ENCODE measurements around the gene ZNF580. TPM values are rescaled to one million over a fixed set of nuclear protein-coding genes. Genes with fewer than 3 reads are reported as not detected.
A peak's percentile ranks its signal among the peaks of the same experiment; 100 is the strongest.

The ZNF580 gene
- total and polyA plus RNA-seq, 10 of the 15 experiments (the other 5 are each of a cell fraction or from before 2014, with no cell fraction given): 2.3 to 31.8 (median 10.0) TPM

- TF ChIP-seq HSF1 (IDR thresholded peaks at IDR 0.05; ENCODE audit: low read depth, low read length) (no peak), PML (IDR thresholded peaks at IDR 0.05; ENCODE audit: low read length) (peak; percentile 80), ASH2L (IDR thresholded peaks at IDR 0.05; ENCODE audit: borderline replicate concordance, low read depth) (no peak), NFXL1 (IDR thresholded peaks at IDR 0.05; ENCODE audit: borderline replicate concordance) (no peak), SPI1 (IDR thresholded peaks at IDR 0.05; ENCODE audit: borderline replicate concordance, insufficient read depth, low read depth, low read length) (peak; percentile 36; the same call in 1 of the 2 replicates), LARP7 (IDR thresholded peaks at IDR 0.05) (no peak), RAD51 (IDR thresholded peaks at IDR 0.05) (0 out of 2 replicates have a peak, but pooled peaks have one; percentile 36), SREBF1 (IDR thresholded peaks at IDR 0.05; ENCODE audit: low read length) (no peak), CBFB (IDR thresholded peaks at IDR 0.05; ENCODE audit: low read depth) (no peak), REST (IDR thresholded peaks at IDR 0.05; ENCODE audit: low read depth, low read length) (no peak), EED (IDR thresholded peaks at IDR 0.05; ENCODE audit: low read depth) (peak; percentile 100), POLR2A (IDR thresholded peaks at IDR 0.05; ENCODE audit: low read depth, low read length) (peak; percentile 73), BRCA1 (IDR thresholded peaks at IDR 0.05; ENCODE audit: low read depth, low read length) (no peak), CREM (IDR thresholded peaks at IDR 0.05; ENCODE audit: low read depth) (peak; percentile 92), MXI1 (IDR thresholded peaks at IDR 0.05; ENCODE audit: low read depth, low read length) (no peak; the same call in 1 of the 2 replicates), NFYB (IDR thresholded peaks at IDR 0.05; ENCODE audit: insufficient read depth, low read depth, low read length) (no peak), RBBP5 (conservative IDR thresholded peaks at IDR 0.05) (no peak), HCFC1 (IDR thresholded peaks at IDR 0.05; ENCODE audit: low read length) (peak; percentile 72), IRF4 (IDR thresholded peaks at IDR 0.05; ENCODE audit: low read depth, low read length) (0 out of 2 replicates have a peak, but pooled peaks have one; percentile 43), IKZF1 (conservative IDR thresholded peaks at IDR 0.05) (peak; percentile 98), IKZF2 (IDR thresholded peaks at IDR 0.05) (peak; percentile 99)
- TF ChIP-seq, protein P1, sequence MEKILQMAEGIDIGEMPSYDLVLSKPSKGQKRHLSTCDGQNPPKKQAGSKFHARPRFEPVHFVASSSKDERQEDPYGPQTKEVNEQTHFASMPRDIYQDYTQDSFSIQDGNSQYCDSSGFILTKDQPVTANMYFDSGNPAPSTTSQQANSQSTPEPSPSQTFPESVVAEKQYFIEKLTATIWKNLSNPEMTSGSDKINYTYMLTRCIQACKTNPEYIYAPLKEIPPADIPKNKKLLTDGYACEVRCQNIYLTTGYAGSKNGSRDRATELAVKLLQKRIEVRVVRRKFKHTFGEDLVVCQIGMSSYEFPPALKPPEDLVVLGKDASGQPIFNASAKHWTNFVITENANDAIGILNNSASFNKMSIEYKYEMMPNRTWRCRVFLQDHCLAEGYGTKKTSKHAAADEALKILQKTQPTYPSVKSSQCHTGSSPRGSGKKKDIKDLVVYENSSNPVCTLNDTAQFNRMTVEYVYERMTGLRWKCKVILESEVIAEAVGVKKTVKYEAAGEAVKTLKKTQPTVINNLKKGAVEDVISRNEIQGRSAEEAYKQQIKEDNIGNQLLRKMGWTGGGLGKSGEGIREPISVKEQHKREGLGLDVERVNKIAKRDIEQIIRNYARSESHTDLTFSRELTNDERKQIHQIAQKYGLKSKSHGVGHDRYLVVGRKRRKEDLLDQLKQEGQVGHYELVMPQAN (conservative IDR thresholded peaks at IDR 0.05): no peak
- TF ChIP-seq, protein P2, sequence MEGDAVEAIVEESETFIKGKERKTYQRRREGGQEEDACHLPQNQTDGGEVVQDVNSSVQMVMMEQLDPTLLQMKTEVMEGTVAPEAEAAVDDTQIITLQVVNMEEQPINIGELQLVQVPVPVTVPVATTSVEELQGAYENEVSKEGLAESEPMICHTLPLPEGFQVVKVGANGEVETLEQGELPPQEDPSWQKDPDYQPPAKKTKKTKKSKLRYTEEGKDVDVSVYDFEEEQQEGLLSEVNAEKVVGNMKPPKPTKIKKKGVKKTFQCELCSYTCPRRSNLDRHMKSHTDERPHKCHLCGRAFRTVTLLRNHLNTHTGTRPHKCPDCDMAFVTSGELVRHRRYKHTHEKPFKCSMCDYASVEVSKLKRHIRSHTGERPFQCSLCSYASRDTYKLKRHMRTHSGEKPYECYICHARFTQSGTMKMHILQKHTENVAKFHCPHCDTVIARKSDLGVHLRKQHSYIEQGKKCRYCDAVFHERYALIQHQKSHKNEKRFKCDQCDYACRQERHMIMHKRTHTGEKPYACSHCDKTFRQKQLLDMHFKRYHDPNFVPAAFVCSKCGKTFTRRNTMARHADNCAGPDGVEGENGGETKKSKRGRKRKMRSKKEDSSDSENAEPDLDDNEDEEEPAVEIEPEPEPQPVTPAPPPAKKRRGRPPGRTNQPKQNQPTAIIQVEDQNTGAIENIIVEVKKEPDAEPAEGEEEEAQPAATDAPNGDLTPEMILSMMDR (IDR thresholded peaks at IDR 0.05 in 2 of 3, conservative IDR thresholded peaks at IDR 0.05 in 1 of 3; ENCODE audit: control insufficient read depth in 2 of 3, extremely low read depth in 1 of 3, insufficient read depth in 1 of 3, low read depth in 3 of 3, low read length in 3 of 3): no peak
Measured at GRCh38 chr19:55599468-55599841, 41.3 kb upstream of the ZNF580 start, which contains the start of gene FIZ1 (continued).
